ENCODE measurements around the gene SPEN.

The SPEN gene

DNA sequence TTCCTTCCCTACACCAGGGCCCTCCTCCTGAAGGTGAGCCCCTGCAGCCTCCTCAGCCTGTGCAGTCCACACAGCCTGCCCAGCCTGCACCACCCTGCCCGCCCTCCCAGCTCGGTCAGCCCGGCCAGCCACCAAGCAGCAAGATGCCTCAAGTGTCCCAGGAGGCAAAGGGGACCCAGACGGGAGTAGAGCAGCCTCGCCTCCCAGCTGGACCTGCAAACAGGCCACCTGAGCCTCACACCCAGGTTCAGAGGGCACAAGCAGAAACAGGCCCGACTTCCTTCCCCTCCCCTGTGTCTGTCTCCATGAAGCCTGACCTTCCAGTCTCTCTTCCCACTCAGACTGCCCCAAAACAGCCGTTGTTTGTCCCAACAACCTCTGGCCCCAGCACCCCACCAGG, 89.6 kb downstream of the SPEN start:
- H3K27ac ChIP-seq (ENCODE audit: low read length) = no peak overlapping the region
- H3K4me2 ChIP-seq (ENCODE audit: insufficient read depth, low read length) = no peak overlapping the region
- no peak for ATAC-seq (ENCODE audit: insufficient read depth, low read depth)
- H3K27me3 ChIP-seq (ENCODE audit: insufficient read depth, low read length, poor library complexity) = no peaks in the 10 kb centered on the region
- H3K79me2 ChIP-seq (ENCODE audit: insufficient read depth, low read length) = no peaks in the 10 kb centered on the region
- peaks cover 73% of the 10 kb centered on the region for H4K20me1 ChIP-seq (ENCODE audit: insufficient read depth, low read length)
- TF ChIP-seq, protein P1, sequence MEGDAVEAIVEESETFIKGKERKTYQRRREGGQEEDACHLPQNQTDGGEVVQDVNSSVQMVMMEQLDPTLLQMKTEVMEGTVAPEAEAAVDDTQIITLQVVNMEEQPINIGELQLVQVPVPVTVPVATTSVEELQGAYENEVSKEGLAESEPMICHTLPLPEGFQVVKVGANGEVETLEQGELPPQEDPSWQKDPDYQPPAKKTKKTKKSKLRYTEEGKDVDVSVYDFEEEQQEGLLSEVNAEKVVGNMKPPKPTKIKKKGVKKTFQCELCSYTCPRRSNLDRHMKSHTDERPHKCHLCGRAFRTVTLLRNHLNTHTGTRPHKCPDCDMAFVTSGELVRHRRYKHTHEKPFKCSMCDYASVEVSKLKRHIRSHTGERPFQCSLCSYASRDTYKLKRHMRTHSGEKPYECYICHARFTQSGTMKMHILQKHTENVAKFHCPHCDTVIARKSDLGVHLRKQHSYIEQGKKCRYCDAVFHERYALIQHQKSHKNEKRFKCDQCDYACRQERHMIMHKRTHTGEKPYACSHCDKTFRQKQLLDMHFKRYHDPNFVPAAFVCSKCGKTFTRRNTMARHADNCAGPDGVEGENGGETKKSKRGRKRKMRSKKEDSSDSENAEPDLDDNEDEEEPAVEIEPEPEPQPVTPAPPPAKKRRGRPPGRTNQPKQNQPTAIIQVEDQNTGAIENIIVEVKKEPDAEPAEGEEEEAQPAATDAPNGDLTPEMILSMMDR (IDR thresholded peaks at IDR 0.05; ENCODE audit: borderline replicate concordance, extremely low read depth, low read length, poor library complexity, severe bottlenecking) = no peak
- TF ChIP-seq EZH2 (IDR thresholded peaks at IDR 0.05; ENCODE audit: borderline replicate concordance, low read depth, low read length, severe bottlenecking) = no peak
- no peaks in the 10 kb centered on the region for H3K9me3 ChIP-seq (ENCODE audit: insufficient read depth, low read length, severe bottlenecking)
- H3K36me3 ChIP-seq (ENCODE audit: insufficient read depth, low read length) = peaks cover 97% of the 10 kb centered on the region
- H2AFZ ChIP-seq (ENCODE audit: low read depth, low read length) = no peak overlapping the region
- H3K9ac ChIP-seq (ENCODE audit: low read depth, low read length) = no peak overlapping the region
- no peaks in the 10 kb centered on the region for H3K4me1 ChIP-seq (ENCODE audit: insufficient read depth, low read length)
- DNase-seq = no peak
- H3K4me3 ChIP-seq (ENCODE audit: low read depth in 1 of 2, low read length in 2 of 2) = no peak overlapping the region

DNA sequence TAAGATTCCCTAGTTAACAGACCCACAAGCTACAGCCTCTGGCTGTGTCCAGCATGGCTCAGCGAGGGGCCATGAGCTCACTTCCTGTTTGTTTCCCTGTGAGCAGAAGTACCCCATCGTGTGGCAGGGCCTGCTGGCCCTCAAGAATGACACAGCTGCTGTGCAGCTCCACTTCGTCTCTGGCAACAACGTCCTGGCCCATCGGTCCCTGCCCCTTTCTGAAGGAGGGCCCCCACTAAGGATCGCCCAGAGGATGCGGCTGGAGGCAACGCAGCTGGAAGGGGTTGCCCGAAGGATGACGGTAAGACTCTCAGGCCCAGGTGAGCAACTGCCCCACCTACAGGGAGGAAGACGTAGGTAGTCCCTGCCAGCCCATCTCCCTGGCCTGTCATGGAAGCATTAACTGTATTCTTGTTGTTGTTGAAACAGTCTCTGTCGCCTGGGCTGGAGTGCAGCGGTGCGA, 90.2 kb downstream of the SPEN start:
- Histone ChIP-seq H3K36me3 (ENCODE audit: insufficient read depth, low read length) (peaks cover 97% of the 10 kb centered on the region), H3K27me3 (ENCODE audit: insufficient read depth, low read length, poor library complexity) (no peaks in the 10 kb centered on the region), H3K4me2 (ENCODE audit: insufficient read depth, low read length) (no peak overlapping the region), H4K20me1 (ENCODE audit: insufficient read depth, low read length) (peaks cover 76% of the 10 kb centered on the region), H2AFZ (ENCODE audit: low read depth, low read length) (no peak overlapping the region), H3K4me3 (ENCODE audit: low read depth in 1 of 2, low read length in 2 of 2) (no peak overlapping the region), H3K9ac (ENCODE audit: low read depth, low read length) (no peak overlapping the region), H3K79me2 (ENCODE audit: insufficient read depth, low read length) (no peaks in the 10 kb centered on the region), H3K9me3 (ENCODE audit: insufficient read depth, low read length, severe bottlenecking) (no peaks in the 10 kb centered on the region), H3K4me1 (ENCODE audit: insufficient read depth, low read length) (no peaks in the 10 kb centered on the region), H3K27ac (ENCODE audit: low read length) (no peak overlapping the region)
- ATAC-seq (ENCODE audit: insufficient read depth, low read depth) = no peak
- no peak for DNase-seq
- TF ChIP-seq, protein P1 (IDR thresholded peaks at IDR 0.05; ENCODE audit: borderline replicate concordance, extremely low read depth, low read length, poor library complexity, severe bottlenecking) = peak; percentile 19
- no peak for TF ChIP-seq EZH2 (IDR thresholded peaks at IDR 0.05; ENCODE audit: borderline replicate concordance, low read depth, low read length, severe bottlenecking)

DNA sequence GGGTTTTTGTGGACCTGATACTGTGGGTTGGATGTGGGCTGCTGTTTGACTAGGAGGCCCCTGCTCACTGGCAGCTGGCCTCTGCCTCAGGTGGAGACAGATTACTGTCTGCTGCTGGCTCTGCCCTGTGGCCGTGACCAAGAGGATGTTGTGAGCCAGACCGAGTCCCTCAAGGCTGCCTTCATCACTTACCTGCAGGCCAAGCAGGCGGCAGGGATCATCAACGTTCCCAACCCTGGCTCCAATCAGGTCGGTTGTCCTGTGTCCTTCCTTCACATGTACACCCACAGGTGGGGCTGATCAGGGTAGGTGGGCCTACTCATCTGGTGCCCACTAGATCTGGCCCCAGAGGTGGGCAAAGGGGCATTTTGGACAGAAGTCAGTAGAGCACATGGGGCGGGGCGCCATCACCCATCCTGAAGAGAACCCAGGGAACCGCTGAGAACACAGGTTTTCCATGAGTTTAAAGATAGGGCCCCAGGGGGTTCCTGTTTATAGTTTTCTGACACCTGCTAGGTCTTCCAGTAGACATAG, 91.2 kb downstream of the SPEN start:
- TF ChIP-seq, protein P1 (IDR thresholded peaks at IDR 0.05; ENCODE audit: borderline replicate concordance, extremely low read depth, low read length, poor library complexity, severe bottlenecking) = no peak
- no peak for TF ChIP-seq EZH2 (IDR thresholded peaks at IDR 0.05; ENCODE audit: borderline replicate concordance, low read depth, low read length, severe bottlenecking)
- Histone ChIP-seq H3K9ac (ENCODE audit: low read depth, low read length) (no peak overlapping the region), H3K79me2 (ENCODE audit: insufficient read depth, low read length) (no peaks in the 10 kb centered on the region), H3K9me3 (ENCODE audit: insufficient read depth, low read length, severe bottlenecking) (no peaks in the 10 kb centered on the region), H3K4me2 (ENCODE audit: insufficient read depth, low read length) (no peak overlapping the region), H3K4me1 (ENCODE audit: insufficient read depth, low read length) (no peaks in the 10 kb centered on the region), H2AFZ (ENCODE audit: low read depth, low read length) (no peak overlapping the region), H3K36me3 (ENCODE audit: insufficient read depth, low read length) (peaks cover 97% of the 10 kb centered on the region), H3K4me3 (ENCODE audit: low read depth in 1 of 2, low read length in 2 of 2) (no peak overlapping the region), H3K27ac (ENCODE audit: low read length) (no peak overlapping the region), H4K20me1 (ENCODE audit: insufficient read depth, low read length) (peaks cover 77% of the 10 kb centered on the region), H3K27me3 (ENCODE audit: insufficient read depth, low read length, poor library complexity) (no peaks in the 10 kb centered on the region)
- ATAC-seq (ENCODE audit: insufficient read depth, low read depth) (no peak), DNase-seq (peak; percentile 5)
